ENCODE results near the gene TRPM5. TPM values are rescaled to one million over a fixed set of nuclear protein-coding genes. Genes with fewer than 3 reads are reported as not detected.

Gene TRPM5
- total RNA-seq, 1 donor from 2014 or later, result 0.46 TPM

- H3K27me3 Mint-ChIP-seq, result peaks cover 62% of the 10 kb centered on the region
- no peaks in the 10 kb centered on the region for H3K9me3 Mint-ChIP-seq (ENCODE audit: low read depth)
- DNase-seq (ENCODE audit: low spot score, unreplicated experiment), result no peak
- no peak overlapping the region for H3K27ac Mint-ChIP-seq
- no peak overlapping the region for H3K4me3 Mint-ChIP-seq (ENCODE audit: low read depth)
- H3K36me3 Mint-ChIP-seq (ENCODE audit: insufficient read depth), result no peaks in the 10 kb centered on the region
- TF ChIP-seq, protein P1, sequence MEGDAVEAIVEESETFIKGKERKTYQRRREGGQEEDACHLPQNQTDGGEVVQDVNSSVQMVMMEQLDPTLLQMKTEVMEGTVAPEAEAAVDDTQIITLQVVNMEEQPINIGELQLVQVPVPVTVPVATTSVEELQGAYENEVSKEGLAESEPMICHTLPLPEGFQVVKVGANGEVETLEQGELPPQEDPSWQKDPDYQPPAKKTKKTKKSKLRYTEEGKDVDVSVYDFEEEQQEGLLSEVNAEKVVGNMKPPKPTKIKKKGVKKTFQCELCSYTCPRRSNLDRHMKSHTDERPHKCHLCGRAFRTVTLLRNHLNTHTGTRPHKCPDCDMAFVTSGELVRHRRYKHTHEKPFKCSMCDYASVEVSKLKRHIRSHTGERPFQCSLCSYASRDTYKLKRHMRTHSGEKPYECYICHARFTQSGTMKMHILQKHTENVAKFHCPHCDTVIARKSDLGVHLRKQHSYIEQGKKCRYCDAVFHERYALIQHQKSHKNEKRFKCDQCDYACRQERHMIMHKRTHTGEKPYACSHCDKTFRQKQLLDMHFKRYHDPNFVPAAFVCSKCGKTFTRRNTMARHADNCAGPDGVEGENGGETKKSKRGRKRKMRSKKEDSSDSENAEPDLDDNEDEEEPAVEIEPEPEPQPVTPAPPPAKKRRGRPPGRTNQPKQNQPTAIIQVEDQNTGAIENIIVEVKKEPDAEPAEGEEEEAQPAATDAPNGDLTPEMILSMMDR (IDR thresholded peaks at IDR 0.05; ENCODE audit: unreplicated experiment), result no peak
- no peaks in the 10 kb centered on the region for H3K4me1 Mint-ChIP-seq (ENCODE audit: low read depth)
Observed at GRCh38 chr11:2472428-2473186, 28.3 kb upstream of the TRPM5 start.

GRCh38 chr11:2471804-2472096, 27.4 kb upstream of the TRPM5 start:
- TF ChIP-seq, protein P1 (IDR thresholded peaks at IDR 0.05; ENCODE audit: unreplicated experiment), result no peak
- H3K4me1 Mint-ChIP-seq (ENCODE audit: low read depth), result no peaks in the 10 kb centered on the region
- peaks cover 54% of the 10 kb centered on the region for H3K27me3 Mint-ChIP-seq
- H3K36me3 Mint-ChIP-seq (ENCODE audit: insufficient read depth), result no peaks in the 10 kb centered on the region
- no peaks in the 10 kb centered on the region for H3K9me3 Mint-ChIP-seq (ENCODE audit: low read depth)
- H3K27ac Mint-ChIP-seq, result no peak overlapping the region
- DNase-seq (ENCODE audit: low spot score, unreplicated experiment), result no peak
- no peak overlapping the region for H3K4me3 Mint-ChIP-seq (ENCODE audit: low read depth)

- DNase-seq (ENCODE audit: low spot score, unreplicated experiment), result no peak
- TF ChIP-seq, protein P1 (IDR thresholded peaks at IDR 0.05; ENCODE audit: unreplicated experiment), result no peak
- Mint-ChIP-seq H3K36me3 (ENCODE audit: insufficient read depth) (no peaks in the 10 kb centered on the region), H3K4me3 (ENCODE audit: low read depth) (no peak overlapping the region), H3K27ac (no peak overlapping the region), H3K27me3 (peaks cover 52% of the 10 kb centered on the region), H3K9me3 (ENCODE audit: low read depth) (no peaks in the 10 kb centered on the region), H3K4me1 (ENCODE audit: low read depth) (no peaks in the 10 kb centered on the region)
Observed at GRCh38 chr11:2471048-2471803, 26.9 kb upstream of the TRPM5 start.

- no peak for DNase-seq (ENCODE audit: low spot score, unreplicated experiment)
- no peaks in the 10 kb centered on the region for H3K36me3 Mint-ChIP-seq (ENCODE audit: insufficient read depth)
- H3K9me3 Mint-ChIP-seq (ENCODE audit: low read depth), result no peaks in the 10 kb centered on the region
- H3K27ac Mint-ChIP-seq, result no peak overlapping the region
- no peak overlapping the region for H3K4me3 Mint-ChIP-seq (ENCODE audit: low read depth)
- peaks cover 49% of the 10 kb centered on the region for H3K27me3 Mint-ChIP-seq
- TF ChIP-seq, protein P1 (IDR thresholded peaks at IDR 0.05; ENCODE audit: unreplicated experiment), result no peak
- no peaks in the 10 kb centered on the region for H3K4me1 Mint-ChIP-seq (ENCODE audit: low read depth)
Observed at GRCh38 chr11:2470495-2470894, 26.2 kb upstream of the TRPM5 start.

GRCh38 chr11:2468363-2469235, 24.3 kb upstream of the TRPM5 start:
- Mint-ChIP-seq H3K27me3 (peaks cover 40% of the 10 kb centered on the region), H3K36me3 (ENCODE audit: insufficient read depth) (no peaks in the 10 kb centered on the region), H3K4me3 (ENCODE audit: low read depth) (no peak overlapping the region), H3K27ac (no peak overlapping the region), H3K9me3 (ENCODE audit: low read depth) (no peaks in the 10 kb centered on the region), H3K4me1 (ENCODE audit: low read depth) (no peaks in the 10 kb centered on the region)
- TF ChIP-seq, protein P1 (IDR thresholded peaks at IDR 0.05; ENCODE audit: unreplicated experiment), result no peak
- DNase-seq (ENCODE audit: low spot score, unreplicated experiment), result no peak

Data from progenitor cell of endocrine pancreas (in vitro differentiated cells).